ENCODE measurements around the gene FAM13A.

The FAM13A gene

DNA sequence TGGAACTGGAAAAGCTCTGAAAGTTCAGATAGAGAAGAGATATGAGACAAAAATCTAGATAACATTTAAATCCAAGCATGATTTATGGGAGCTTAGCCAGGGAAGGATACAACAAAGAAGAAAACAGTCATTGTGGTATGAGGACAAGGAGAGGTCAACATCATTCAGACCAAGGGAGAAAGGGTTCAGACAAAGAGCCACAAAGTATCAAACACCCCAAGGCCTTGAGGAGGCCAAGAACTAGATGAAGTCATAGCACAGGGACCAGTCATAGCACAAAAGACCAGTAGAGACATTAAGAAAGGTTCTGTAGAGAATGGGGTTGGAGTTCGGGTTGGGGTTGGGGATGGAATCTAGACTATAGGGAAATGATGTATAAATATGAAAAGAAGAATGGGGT, 282.0 kb downstream of the FAM13A start:
- DNase-seq (ENCODE audit: low spot score) = no peak

DNA sequence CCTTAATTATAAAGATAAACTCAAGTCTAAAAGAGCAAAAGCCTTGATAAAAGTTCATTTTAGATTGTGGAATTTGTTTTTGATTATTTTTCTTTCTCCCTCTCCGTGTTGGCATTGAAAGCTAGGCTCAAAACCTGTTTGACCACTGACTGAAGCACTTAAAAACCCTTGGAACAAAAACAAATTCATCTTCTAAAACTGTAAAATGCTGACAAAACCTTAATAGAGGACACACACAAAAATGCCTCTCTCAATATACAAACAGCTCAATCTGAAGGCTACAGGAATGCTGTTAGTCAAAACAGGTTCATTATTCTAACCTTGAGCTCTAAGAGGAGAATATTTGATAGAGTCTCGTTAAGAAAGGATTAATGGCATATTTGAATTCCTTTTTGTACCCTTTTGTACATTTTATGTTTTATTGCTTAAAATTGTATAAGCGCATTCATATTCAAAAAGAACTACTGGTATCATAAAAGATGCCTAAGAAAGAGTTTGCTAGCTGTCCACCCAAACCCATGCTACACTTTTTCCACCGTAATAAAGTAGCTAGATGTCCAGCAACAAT, 285.0 kb downstream of the FAM13A start:
- no peak for DNase-seq (ENCODE audit: low spot score)

DNA sequence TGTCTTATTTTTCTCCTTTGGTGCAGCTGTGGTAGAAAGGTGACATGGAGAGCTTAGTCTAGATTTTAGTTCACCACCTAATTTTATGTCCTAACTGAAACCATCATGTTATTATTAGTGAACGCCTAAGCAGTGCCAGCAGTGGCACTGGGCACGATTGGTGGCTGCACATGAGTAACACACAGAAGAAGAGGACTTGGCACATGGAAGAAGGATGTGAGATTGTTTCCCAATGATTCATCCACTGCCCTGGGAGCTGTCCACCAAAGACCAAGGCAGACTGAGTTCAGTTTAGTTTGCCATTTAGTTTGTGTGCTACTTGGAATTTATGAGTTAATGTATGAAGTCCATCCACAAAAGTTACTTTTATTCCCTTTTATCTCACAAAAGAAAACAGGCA, 291.3 kb downstream of the FAM13A start:
- DNase-seq (ENCODE audit: low spot score) = peak; percentile 21

DNA sequence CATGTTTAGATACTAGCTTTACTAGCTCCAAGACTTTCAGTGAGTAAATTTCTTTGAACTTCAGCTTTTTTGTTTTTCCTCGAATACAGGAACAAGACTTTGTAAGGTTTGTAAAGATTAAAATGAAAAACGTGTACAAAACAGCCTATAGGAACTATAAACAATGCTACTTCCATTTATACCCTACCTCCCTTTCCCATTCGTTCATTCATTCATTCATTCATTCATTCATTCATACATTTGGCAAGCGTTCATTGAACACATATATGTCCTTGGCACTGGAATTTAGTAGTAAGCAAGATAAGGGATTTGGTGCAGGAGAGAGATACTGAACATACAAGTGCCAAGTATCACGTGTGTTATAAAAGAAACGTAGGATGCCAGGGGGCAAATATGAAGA, 293.9 kb downstream of the FAM13A start:
- no peak for DNase-seq (ENCODE audit: low spot score)

DNA sequence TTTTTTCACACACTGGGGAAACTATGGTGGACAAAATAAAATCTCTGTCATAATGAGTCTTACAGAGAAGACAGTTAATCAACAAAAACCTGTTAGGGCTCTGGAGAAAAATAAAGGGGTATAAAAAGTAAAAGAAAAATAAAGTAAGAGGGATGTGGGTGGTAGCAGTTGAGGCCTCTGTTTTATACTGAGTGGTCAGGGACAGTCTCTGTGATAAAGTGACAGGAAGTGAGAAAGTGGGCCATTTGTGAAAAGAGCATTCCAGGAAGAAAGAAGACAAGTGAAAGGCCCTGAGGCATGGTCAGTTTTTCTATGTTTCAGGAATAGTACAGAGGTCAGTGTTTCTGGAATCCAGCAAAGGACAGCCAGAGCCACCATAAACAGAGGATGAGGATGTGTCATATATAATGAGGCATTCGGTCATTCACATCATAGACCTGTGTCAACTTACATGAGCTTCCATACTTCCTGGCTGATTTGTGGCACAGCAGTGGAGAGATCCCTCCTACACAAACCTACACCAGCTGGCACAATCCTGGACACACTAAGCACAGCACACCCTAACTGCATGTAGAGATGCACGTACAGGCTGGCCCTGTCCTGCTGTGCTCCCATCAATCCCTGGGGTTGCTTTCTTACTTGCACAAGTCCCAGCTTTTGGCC, 295.0 kb downstream of the FAM13A start:
- no peak for DNase-seq (ENCODE audit: low spot score)

DNA sequence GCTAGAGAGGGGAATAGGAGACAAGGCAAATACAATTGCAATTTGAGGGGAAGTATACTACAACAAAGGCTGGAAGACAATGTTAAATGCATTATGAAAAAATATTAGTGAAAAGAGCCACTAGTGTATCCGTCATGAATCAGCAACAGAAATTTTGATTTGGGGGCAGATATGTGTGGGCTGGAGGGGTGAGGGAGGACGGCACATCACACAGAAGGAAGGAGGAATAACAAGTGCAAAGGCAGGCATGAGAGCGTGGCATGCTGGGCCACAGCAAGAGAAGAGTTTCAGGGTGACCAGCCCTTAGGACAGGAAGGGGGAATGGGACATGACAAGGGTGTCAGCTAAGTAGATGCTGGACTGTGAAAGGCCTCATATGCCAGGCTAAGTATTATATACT, 295.6 kb downstream of the FAM13A start:
- DNase-seq (ENCODE audit: low spot score) = no peak

DNA sequence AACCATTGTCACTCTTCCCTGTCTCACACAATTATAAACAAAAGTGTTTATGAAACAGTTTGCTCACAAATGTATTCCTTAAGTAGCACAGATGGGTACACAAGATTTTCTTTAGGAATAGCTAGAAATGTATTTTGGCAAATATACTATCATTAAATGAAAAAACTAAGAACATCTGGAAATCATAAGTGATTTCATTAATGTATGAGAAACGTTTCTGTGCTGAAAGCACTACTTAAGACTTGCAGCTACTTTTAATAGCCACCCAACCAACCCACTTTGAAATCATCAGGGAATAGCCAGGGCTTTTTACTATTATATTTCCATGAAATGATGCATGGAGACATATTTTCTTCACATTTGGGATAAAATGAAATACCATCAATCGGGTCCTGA, 297.1 kb downstream of the FAM13A start:
- DNase-seq (ENCODE audit: low spot score) = no peak

DNA sequence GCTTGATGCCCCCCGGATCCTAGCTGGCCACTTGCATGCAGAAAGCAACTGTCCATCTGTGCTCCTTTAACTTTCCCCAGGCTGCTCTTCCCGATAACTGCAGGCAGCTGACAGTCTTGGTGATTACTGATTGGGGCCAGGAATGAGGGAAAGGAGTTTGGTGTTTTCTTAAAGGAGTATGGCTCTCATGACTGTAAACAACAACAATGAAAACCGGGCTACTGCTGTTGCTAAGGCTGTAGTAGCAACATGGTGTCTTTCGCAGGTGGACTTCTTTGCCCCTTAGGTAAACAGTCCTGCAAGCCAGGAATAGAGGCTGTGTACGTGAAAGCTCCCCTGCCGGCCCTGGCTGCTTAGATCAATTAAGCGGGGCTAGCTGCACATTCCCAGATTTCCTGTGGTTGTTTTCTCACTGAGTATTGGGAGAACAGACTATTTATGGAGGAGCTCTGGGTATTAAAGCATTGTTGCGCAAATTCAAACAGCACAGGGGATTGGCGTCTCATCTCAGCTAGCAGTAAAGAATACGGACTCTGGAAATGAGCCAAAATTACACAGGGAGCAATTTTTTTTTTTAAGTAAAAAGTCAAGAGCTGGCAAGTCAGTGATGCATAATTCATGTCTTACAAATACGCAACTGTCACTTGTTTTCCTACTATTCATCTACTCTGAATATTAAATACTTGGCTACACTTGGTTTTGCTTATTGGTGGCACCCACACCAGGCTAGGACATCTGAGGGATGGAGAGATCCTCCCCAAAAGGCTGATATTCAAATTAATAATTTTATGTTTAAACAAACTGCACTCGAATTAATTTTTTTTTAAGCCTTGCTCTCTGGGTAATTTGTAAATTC, 297.7 kb downstream of the FAM13A start:
- DNase-seq (ENCODE audit: low spot score) = no peak

DNA sequence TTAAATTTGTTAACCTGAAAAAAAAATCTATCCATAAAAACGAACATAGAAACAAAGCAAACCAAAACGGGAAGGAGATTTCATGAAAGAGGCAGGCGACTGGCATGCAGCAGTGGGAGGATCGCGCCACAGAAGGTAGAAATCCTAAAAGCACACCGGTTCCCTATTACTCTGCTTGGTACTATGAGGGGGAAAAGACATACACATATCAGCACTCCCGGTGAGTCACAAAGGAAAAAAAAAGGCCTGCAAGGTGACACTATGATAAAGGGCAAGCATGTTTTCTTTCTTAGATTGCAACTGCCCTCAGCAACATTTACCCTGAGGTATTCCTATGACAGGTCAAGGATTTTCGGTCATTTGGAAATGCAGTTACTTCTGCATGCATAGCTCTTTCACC, 298.7 kb downstream of the FAM13A start:
- no peak for DNase-seq (ENCODE audit: low spot score)

DNA sequence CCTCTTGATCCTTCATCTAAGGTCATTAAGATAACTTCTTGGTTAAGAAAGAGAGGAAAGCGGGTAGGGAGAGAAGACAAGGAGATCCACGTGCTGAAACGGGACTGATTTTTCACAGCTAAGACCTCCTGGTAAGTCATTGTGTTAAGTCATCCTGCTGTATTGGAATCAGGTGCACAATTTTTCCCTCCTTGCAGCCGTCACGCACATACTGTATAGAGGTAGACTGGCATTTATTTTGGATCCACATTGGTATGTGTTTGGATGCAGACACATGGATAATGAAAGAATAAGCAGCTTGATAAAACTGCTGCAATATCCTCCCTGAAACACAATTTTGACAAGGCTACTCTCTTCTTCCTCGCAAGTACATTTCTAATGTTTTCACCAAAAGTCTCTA, 299.2 kb downstream of the FAM13A start:
- no peak for DNase-seq (ENCODE audit: low spot score)

DNA sequence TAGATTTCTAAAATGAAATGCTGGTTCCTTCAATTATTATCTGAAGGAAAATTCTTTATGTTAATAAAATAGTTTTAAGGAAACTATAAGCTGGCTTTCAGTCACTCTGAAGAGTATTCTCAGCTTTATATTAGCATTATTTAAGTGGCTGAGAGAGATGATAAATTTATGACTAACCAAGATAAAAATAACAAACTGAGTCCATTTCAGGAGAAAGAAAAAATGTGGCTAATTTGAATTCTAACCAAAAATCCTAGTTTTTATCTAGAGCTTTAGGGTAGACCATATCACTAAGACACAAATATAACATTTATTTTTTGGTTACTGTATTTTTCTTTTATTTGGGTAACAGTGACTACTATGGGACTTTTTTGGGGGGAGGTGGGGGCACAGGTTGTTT, 299.9 kb downstream of the FAM13A start:
- no peak for DNase-seq (ENCODE audit: low spot score)

DNA sequence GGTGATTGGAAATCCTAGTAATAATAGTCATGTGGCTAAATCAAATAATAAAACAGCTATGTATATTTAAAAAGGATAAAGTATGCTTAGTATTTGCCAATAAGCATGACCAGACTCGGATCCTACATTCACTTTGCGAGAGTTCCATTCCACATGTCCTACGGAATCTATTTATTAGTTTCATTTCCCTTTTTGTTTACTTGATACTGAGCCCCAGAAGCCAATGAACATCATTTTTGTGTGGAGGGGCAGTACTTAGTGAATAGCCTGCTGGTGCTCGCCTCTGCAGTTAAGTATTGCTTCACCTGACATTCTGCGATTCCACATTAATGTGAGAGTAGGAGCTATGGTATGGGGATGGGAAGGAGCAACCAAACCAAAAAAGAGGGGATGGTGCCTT, 300.8 kb downstream of the FAM13A start:
- DNase-seq (ENCODE audit: low spot score) = no peak

DNA sequence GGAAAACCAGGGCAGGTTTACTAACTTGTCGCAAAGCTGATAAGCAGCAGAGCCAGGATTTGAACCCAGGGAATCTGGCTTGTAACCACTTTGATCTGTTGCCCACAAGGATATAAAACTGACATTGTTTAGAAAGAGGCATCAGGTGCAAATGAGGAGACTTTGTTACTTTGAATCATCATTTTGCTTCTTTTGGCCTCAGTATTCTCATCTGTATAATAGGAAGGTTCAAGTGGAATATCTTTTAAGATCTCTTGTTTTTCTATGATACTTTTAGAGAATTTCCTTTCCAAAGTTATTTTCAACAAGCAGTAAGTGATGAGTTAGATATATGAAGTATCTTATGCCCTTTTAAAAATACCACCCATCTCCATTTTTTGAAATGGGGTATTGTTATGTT, 301.5 kb downstream of the FAM13A start:
- no peak for DNase-seq (ENCODE audit: low spot score)

DNA sequence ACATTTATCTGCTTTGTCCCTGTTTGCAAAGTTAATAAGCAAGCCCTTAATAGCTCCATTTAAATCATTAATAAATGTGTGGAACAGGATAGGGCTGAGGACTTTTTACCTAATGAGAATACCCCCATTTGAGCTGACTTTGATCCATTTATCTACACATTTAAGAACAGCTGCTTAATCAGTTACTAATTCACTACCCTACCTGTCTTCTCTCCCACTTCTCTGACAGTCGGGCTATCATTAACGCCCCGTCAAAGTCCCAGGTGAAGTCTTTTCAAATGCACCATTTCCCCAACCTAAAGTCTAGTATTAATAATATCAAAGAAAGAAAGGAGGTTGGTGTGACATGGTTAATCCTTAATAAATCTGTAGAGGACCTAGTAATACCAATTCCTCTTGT, 302.2 kb downstream of the FAM13A start:
- no peak for DNase-seq (ENCODE audit: low spot score)

DNA sequence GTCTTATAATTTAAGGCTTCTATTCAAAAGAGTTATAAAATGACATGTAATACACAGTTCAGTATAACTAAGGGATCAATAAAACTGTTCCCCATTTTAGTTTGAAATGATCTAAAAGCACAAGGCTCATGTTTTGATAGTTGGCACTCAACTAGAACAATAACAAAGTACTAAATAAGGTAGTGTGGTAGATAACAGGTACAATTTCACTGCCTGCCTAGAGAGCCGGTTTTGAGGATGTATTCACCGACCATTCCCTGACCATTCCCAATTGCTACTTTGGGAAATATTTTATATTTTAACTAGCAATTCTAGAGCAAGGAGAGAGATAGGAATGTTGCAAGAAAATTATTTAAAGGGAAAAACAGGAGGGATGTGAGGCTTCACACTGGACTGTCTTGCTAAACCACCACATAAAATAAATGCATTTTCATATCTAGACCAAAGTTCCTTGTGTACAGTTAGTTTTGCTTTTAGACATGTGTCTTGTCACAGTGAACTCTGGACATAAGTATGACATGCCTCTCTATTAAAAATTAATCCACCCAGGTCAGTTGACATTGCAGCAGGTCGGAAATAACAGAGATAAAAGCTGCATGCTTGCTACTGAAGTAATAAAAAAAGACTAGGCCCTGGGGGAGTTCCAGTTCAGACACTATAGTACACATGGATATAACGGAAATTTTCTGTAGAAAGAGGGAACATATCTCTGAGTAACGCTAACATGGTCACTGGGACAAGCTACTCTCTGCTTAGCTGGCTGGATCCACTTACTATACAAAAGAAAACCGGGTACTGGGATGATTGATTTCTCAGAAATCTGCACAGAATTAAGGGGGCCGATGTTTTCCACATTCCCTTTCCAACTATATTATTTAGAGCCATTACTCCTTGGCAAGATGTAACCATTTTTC, 303.1 kb downstream of the FAM13A start:
- no peak for DNase-seq (ENCODE audit: low spot score)

DNA sequence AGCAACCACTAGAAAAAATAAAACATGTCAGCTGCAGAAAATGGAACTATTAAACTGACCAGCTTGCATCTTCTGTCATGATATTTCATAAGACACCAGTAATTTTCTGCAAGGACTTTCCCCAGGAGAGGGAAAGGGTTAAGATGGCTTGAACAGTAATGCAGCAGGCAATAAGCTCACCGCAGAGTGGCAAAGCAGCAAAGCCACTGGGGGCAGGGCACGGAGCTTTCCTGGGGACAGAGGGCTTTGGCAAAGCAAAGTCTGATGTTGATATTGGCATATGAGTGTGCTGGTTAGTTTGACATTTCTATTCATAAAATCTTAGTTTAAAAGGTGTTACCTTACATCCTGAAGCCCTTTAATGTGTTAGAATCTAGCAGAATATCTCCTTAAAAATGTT, 304.2 kb downstream of the FAM13A start:
- no peak for DNase-seq (ENCODE audit: low spot score)

DNA sequence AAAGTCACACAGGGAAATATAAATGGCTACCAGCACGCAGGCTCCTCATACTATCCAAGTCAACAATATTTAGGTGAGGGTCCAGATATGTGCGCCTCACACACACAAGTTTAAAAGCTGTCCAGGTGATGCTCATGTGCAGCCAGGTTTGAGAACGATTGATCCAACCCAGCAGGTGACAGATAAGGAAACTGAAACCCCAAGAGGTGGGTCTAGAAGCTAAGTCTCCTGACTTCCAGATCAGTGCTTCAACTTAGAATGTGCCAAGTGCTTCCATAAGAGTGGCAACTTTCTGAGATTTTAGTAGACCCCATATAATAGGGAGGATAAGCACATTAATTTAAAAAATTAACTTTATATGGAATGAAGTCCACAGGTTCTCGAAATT, 304.9 kb downstream of the FAM13A start:
- no peak for DNase-seq (ENCODE audit: low spot score)

DNA sequence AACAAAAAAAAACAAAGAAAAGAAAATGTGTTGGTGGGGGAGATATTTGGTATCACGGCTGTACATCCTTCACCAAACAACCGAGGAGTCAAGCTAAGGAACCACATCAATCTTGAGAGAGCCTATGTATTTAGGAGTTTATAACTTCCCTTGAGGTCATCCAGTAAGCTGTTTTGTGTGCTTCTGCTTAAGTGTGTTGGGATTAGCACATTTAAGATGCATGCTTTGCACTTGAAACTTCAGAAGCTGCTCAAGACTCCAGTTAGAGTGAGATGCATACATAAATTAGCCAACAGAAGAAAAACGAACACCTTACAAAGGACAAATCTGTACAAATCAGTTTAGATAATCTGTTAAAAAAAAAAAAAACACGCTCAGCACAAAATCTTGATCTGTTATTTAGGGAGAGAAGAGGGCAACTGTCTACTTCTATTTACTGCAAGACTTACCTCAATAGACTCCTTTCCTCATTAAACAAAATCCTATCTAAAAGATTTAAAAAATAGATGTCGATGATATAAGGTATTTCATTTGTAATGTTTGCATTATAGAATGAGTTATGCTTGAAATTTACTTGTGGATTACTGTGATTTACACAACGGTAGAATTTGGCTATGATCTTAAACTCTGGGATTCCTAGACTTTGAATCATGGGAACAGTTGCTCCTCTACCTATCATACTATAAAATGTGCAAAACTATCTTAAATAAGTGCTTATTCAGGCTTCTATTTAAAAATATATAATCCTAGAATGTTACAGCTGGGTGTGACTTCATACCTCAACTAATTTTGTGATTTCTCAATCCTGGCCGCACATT, 305.5 kb downstream of the FAM13A start:
- no peak for DNase-seq (ENCODE audit: low spot score)

DNA sequence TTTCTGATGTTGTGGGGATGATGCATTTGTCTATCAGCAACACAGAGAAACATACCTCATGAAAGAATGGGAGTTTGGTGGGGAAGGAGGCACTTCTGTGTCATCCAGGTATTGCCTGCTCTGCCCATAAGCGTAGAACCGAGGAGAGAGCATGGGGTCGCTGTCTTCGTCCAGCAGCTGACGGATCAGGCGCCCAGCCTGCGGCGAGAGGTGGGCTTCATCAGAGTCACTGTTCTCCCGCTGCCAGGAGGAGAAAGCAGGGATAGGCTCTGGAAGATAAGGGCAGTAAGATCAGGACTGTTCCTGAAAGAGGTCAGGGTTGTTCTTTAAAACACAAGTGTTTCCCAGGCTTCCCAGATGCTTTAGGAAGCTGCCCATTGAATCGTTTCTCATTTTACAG, 306.6 kb downstream of the FAM13A start:
- DNase-seq (ENCODE audit: low spot score) = no peak

DNA sequence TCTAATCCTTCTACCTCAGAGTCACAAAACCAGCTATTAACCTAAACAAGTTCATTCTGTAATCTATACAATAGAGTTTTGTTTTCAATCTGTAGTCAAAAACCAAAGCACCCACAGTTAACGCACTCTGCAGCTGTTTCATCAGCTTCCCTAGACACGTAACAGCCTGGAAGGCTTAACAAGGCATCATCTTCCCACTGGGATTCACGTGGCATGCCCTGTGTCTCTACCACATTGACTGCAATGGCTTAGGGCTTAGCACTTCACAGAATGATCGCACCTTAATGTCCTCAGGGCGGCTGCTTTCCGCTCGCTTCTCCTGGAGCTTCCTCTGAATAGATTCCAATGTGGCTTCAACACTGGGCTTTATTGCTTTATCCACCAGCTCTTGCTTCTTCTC, 309.6 kb downstream of the FAM13A start:
- DNase-seq (ENCODE audit: low spot score) = no peak

DNA sequence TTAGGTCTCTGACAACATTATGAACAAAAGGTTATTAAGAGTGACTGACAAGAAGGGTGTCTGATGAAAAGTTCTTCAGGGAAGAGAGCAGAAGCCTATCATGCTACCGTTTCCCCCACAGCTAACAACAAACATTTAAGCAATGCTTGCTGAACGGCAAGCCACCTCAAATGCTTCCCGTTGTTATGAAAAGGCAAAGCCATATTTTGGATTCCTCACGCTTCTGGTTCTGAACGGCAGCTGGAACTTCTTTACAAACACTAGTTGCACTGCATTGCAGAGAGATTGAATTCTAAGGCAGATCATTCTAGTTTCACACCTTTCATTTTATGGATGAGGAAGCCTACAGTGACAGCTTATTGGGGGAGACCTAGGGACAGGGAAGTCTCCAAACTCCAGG, 310.8 kb downstream of the FAM13A start:
- no peak for DNase-seq (ENCODE audit: low spot score)
